Measurements from ENCODE around the gene NAXD.

Gene NAXD

GRCh38 chr13:110626521-110626920, 11.2 kb downstream of the NAXD start:
- TF ChIP-seq EZH2phosphoT487 (conservative IDR thresholded peaks at IDR 0.05; ENCODE audit: low read length) (no peak), CTCF (IDR thresholded peaks at IDR 0.05; ENCODE audit: insufficient read depth, low read length, poor library complexity, severe bottlenecking) (no peak)
- H3K4me3 ChIP-seq (ENCODE audit: insufficient read depth, low read length, poor library complexity, severe bottlenecking) = no peak overlapping the region
- no peaks in the 10 kb centered on the region for H3K9me3 ChIP-seq (ENCODE audit: insufficient read depth, low read length)
- no peaks in the 10 kb centered on the region for H3F3A ChIP-seq (ENCODE audit: insufficient read depth)
- no peak overlapping the region for H3K27ac ChIP-seq (ENCODE audit: low read depth, low read length)
- no peaks in the 10 kb centered on the region for H3K9me2 ChIP-seq (replicated peaks; ENCODE audit: insufficient read depth, low read length)
- H2AFZ ChIP-seq (ENCODE audit: low read depth, low read length, severe bottlenecking) = no peak overlapping the region
- H3K4me2 ChIP-seq (ENCODE audit: low read depth, low read length, poor library complexity, severe bottlenecking) = no peak overlapping the region
- H3K9ac ChIP-seq (ENCODE audit: low read length) = no peak overlapping the region
- no peaks in the 10 kb centered on the region for H3K36me3 ChIP-seq (ENCODE audit: low read length)
- no peaks in the 10 kb centered on the region for H3K27me3 ChIP-seq (ENCODE audit: low read length)
- no peaks in the 10 kb centered on the region for H4K20me1 ChIP-seq (ENCODE audit: low read depth, low read length)
- H3K79me2 ChIP-seq (ENCODE audit: insufficient read depth, low read length) = peaks cover 9% of the 10 kb centered on the region; the same call in 1 of the 2 replicates

GRCh38 chr13:110627351-110627750, 12.0 kb downstream of the NAXD start:
- no peaks in the 10 kb centered on the region for H3K27me3 ChIP-seq (ENCODE audit: low read length)
- no peaks in the 10 kb centered on the region for H3K36me3 ChIP-seq (ENCODE audit: low read length)
- H3K9me3 ChIP-seq (ENCODE audit: insufficient read depth, low read length) = no peaks in the 10 kb centered on the region
- H3K27ac ChIP-seq (ENCODE audit: low read depth, low read length) = no peak overlapping the region
- no peaks in the 10 kb centered on the region for H3K9me2 ChIP-seq (replicated peaks; ENCODE audit: insufficient read depth, low read length)
- TF ChIP-seq CTCF (IDR thresholded peaks at IDR 0.05; ENCODE audit: insufficient read depth, low read length, poor library complexity, severe bottlenecking) (no peak), EZH2phosphoT487 (conservative IDR thresholded peaks at IDR 0.05; ENCODE audit: low read length) (no peak)
- no peak overlapping the region for H3K9ac ChIP-seq (ENCODE audit: low read length)
- no peaks in the 10 kb centered on the region for H3F3A ChIP-seq (ENCODE audit: insufficient read depth)
- H4K20me1 ChIP-seq (ENCODE audit: low read depth, low read length) = no peaks in the 10 kb centered on the region
- no peak overlapping the region for H3K4me3 ChIP-seq (ENCODE audit: insufficient read depth, low read length, poor library complexity, severe bottlenecking)
- no peak overlapping the region for H2AFZ ChIP-seq (ENCODE audit: low read depth, low read length, severe bottlenecking)
- H3K4me2 ChIP-seq (ENCODE audit: low read depth, low read length, poor library complexity, severe bottlenecking) = no peak overlapping the region
- peaks cover 10% of the 10 kb centered on the region; the same call in 1 of the 2 replicates for H3K79me2 ChIP-seq (ENCODE audit: insufficient read depth, low read length)

- Histone ChIP-seq H2AFZ (ENCODE audit: low read depth, low read length, severe bottlenecking) (no peak overlapping the region), H3K79me2 (ENCODE audit: insufficient read depth, low read length) (peaks cover 6% of the 10 kb centered on the region; the same call in 1 of the 2 replicates), H4K20me1 (ENCODE audit: low read depth, low read length) (no peaks in the 10 kb centered on the region), H3K4me2 (ENCODE audit: low read depth, low read length, poor library complexity, severe bottlenecking) (no peak overlapping the region), H3K27ac (ENCODE audit: low read depth, low read length) (no peak overlapping the region), H3K4me3 (ENCODE audit: insufficient read depth, low read length, poor library complexity, severe bottlenecking) (no peak overlapping the region), H3K36me3 (ENCODE audit: low read length) (no peaks in the 10 kb centered on the region), H3F3A (ENCODE audit: insufficient read depth) (no peaks in the 10 kb centered on the region), H3K9ac (ENCODE audit: low read length) (no peak overlapping the region), H3K9me2 (replicated peaks; ENCODE audit: insufficient read depth, low read length) (no peaks in the 10 kb centered on the region), H3K9me3 (ENCODE audit: insufficient read depth, low read length) (no peaks in the 10 kb centered on the region), H3K27me3 (ENCODE audit: low read length) (no peaks in the 10 kb centered on the region)
- no peak for TF ChIP-seq EZH2phosphoT487 (conservative IDR thresholded peaks at IDR 0.05; ENCODE audit: low read length)
- no peak for TF ChIP-seq CTCF (IDR thresholded peaks at IDR 0.05; ENCODE audit: insufficient read depth, low read length, poor library complexity, severe bottlenecking)
Observed at GRCh38 chr13:110627761-110628476, 12.6 kb downstream of the NAXD start.

Measured in SU-DHL-6 (cell line).